Renal cortex interstitium (tissue), 11 donors: ENCODE data around the gene PPDPF. TPM values are rescaled to one million over a fixed set of nuclear protein-coding genes. Genes with fewer than 3 reads are reported as not detected.

Experiments
- DNase-seq, 11 donors: peaks; one replicate each; pipeline ENCODE4 v3.0.0-alpha.2; 2013; ENCODE audit warnings: low read depth in 9 of 11, low spot score in 4 of 11; ENCODE audit errors: extremely low read depth in 1 of 11
- polyA plus RNA-seq, 3 donors: library from polyadenylated mRNA; unstranded; fragments of 120-200 nt; gene quantifications; one replicate each; pipeline ENCODE4 v1.2.1, GENCODE V29; 2013; ENCODE audit not compliant: insufficient read length in 3 of 3

Gene PPDPF
- polyA plus RNA-seq, 3 donors, result 145 to 341 (median 332) TPM

DNA sequence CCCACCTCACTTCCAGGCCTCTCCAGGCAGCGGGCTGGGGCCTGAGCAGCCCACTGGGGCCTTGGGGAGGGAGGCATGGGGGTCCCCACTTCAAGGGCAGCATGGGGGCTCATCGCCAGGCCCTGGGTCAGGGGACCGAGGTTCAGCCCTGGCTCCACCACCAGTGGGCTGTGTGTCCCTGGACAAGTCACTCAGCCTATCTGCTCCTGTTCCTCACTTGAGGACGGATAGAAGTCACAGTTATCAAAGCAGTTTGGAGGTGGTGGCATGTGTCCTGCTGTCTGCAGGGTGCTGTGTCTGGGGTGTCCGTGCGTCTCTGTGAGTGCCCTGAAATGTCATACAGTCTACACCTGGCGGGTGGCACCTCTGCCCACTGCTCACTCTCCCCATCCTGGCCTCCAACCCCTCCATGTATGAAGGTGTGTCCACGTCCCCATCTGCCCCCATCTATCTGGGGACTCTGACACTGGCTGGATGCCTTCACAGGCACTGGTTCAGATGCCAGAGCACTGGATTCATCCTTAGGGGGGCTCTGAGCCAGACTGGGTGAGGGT is 25.3 kb upstream of the PPDPF start:
- no peak for DNase-seq

DNA sequence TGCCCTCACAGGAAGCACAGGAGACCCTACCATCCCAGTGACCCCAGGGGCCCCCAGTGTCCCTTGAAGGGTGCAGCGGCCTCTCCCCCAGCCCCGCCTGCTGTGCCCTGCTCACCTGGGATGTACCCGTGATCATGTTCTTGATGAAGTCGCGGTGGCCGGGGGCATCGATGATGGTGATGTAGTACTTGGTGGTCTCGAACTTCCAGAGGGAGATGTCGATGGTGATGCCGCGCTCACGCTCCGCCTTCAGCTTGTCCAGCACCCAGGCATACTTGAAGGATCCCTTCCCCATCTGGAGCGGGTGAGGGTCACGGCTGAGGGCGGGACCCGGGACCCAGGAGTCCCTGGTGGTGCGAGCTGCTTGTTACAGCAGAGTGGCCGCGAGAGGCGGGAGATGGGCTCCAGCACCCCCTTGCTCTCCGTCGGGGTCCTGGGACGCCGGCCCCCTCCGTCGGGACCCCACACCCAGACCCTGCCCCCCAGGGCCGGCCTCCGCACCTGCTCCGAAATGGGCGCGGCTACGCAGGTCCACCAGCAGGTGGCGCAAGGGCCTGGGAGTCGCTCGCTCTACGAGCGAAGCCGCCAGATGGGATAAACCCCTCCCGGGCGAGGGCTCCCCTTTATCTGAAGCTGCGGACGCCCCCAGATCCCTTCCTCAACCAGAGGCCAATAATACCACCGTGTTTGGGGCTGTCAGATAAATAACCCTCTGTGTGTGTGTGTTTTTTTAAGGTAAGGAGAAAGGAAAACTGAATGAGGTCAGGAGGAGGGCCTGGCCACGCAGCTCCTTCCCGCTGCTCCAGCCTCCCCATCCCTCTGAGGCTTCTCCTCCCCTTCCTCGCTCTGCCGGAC is 24.6 kb upstream of the PPDPF start:
- peak in 1 of 11 donors; percentile 32 for DNase-seq

DNA sequence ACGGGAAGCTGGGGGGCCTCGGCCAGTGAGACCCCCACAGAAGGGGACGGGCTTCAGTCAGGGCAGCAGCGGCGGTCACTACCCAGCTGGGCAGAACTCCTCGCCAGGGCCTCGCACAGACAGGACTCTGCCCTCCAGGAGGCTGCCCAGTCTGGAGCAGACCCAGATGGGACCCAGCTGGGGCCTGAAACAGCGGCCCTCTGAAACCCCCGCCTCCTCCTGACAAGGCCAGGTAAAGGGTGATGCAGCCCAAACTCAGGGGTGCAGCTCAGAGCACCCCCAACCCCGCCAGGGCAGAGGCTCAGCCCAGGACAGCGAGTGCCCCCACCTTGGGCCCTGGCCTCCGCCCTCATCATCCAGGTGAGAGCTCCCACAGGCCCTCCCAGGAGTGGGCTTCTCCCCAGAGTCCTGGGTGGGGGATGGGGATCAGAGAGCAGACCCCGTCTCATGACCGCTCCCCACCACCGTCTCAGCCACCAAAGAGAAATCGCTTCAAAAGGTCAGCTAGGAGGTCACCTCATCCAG is 23.9 kb upstream of the PPDPF start:
- DNase-seq, result no peak

DNA sequence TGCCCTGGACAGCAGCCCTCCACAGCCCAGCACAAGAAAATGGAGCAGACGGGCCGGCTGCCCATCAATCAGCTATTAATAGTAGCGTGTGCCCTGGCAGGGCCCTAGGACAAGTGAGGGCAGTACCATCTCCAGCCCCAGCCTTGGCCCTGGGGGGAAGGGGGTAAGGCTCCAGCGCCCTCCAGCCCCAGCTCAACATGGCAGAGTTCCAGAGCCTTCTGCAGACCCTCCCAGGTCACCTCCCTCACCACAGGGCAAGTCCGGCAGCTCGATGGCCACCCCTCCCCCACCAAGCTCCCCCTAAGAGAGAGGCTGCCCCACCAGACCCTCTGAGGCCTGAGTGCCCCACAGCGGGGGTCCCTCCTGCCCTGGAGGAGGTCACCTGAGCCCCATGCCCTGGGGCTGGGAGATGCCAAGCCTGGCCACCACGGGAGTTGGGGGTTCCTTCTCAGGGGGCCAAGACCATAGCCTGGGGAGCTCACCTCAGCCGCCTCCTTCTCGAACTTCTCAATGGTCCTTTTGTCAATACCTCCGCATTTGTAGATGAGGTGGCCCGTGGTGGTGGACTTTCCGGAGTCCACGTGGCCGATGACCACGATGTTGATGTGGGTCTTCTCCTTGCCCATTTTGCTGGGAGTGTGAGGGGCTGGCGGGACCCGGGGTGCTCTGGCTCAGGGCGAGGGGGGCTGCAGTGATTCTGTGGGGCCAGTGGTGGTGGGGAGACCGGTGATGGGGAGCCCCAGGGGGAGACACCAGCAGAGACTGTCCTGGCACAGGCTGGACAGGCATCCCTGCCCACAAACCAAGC is 23.2 kb upstream of the PPDPF start:
- no peak for DNase-seq

DNA sequence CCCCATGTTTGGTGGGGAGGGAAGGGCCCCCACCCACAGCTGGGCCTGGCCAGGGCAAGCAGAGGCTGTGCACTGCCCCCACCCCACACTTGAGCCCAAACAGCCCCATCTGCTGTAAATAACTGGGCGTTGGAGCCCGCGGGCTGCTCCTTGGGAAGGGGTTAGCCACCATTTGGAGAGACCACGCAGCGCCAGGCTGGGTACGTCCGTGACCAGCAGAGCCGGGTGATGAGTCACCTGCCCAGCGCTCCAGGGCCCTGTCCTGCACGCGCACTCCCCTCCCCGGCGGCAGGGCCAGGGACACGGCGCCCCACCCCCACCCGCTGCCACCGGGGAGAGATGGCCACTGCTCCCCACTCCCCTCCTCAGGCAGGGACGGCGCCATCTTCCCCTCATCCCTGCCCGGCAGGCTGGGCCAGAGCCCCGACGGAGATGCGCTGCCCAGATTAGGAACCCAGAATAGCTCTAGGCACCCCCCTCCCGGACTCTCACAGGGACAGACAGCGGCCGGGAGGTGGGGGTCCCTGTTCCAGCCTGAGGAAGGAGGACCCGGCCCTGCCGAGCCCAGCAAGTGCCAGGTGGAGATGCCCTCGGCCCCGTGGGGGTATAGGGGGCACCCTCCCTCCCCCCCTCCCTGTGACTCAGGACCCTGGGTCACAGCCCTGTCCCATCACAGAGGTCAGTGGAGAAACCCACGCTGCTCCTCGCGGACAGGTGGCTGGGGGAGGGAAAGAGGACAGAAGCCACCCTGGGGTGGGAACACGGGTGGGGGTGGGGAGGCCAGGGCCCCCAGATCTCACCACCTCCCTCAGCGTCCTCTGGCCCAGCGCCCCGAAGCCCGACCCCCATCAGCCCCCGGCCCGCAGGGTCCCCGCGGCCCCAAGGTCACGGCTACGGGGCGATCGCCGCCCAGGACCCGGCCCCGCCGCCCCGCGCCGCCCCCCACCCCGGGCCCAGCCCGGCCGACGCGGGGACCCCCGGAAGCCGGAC is 22.3 kb upstream of the PPDPF start:
- no peak for DNase-seq

DNA sequence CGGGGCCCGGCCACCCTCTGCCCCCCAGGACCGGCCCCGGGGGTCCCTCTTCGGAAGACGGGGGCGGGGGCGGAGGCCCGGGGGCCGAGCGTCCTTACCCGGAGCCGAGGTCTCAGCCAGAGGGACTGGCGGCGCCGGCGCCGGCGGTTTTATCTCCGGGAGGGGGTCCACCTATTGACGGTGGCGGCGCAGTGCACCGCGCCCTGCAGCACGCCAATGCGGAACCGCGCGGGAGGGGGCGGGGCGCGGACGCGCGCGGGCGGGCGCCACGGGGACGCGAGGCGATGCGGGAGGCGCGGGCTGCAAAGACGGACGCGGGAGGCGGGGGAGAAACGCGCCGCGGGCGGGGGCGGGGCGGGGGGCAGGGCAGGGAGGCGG is 21.6 kb upstream of the PPDPF start, which contains the start of gene EEF1A2:
EEF1A2 (minus strand) TSS at position 124 of the 378 bp plus-strand sequence. CDS start 1,320 bp downstream, outside the sequence.
- DNase-seq, result no peak

DNA sequence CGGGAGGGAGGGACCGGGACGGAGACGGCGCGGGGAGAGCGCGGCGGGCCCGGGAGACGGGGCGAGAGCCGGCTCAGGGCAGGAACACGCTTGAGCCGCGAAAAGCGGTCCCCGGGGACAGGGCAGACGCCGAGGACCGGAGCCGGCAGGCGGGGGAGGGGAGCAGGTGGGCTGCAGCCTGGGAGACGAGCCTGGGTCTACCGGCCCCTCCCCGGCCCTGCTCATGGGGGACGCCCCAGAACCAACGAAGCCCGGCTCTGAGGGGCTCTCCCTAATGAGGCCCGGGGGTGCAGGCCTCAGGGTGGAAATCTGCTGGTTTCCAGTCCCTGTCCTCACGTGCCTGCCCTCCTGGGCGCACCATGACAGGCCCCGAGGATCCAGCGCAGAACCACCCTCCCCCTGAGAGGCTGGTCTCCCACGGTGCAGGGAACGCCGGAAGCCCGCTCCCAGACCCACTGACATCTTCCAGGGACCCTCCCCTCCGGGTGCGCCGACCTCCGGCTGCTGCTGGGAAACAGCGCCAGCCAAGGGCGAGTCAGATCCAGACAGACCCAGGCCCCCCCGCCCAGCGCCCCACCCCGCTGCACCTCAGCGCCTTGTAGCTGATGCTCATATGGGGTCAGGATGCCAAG is 21.1 kb upstream of the PPDPF start:
- no peak for DNase-seq

DNA sequence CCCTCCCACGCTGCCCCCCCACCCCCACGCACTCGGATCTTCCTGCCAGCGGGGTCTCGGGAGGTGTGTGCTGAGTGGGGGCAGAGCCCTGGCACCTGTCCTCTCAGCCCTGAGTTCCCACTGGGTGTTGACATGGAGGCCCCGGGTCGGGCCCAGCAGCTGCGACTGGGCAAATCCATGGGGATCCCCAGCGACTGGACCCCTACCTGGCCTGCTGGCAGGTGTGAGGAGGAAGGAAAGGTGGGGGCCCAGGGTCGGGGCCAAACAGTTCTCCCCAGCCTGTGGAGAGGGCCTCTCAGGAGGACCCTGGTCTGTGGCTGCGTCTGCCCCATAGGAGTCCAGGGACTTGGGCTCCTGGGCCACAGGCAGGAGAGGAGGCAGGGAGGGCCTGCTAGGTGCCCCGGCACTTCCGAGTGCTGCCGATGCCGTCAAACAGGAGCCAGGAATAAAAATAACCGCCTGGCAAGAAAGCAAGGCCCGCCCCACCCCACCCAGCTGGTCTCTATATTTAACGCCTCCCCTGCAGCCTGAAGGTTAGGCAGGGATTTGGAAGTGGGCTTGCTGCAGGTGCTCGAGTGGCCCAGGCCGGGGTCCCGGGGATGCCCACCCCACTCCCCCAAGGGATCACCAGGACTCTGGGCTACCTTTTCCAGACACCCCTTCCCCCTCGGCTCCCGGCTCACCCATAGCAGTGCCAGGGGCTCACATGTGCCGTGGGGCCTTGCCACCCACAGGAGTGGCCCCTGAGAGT is 20.2 kb upstream of the PPDPF start:
- no peak for DNase-seq

DNA sequence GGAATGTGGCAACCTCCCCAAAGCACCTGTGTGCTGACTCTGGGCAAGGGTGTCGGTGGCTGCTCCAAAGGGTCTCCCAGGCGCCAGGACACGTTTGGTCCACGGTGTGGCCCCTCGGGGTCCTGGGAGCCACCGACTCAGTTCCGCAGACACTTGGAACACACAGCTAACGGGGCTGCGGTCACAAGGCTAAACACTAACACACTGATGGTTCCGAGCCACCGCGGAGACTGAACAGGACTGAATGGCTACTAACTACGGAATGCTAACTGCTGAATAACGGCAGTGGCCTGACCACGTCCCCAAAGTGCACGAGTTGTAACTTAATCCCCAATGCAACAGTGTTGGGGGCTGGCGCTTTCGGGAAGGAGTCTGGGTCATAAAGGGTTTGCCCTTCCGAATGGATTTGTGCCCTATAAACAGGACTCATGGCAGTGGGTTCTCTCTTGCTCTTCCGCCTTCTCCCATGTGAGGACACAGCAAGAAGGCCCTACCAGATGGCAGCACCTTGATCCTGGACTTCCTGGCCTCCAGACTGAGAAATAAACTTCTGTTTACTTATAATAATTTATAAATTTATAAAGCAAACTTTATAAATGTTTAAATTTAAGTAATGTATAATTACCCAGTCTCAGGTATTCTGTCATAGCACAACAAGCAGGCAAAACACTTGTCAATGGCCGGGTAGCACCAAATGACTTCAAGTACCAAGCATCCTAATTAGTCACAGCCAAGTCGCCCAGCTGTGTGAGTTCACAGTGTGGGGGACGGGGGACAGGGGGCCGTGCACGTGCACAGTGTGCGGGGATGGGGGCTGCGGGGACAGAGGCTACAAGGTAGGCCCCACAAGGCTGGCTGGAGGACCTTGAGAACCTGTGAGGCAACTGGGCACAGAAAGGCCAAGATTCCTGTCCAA is 19.4 kb upstream of the PPDPF start:
- no peak for DNase-seq

DNA sequence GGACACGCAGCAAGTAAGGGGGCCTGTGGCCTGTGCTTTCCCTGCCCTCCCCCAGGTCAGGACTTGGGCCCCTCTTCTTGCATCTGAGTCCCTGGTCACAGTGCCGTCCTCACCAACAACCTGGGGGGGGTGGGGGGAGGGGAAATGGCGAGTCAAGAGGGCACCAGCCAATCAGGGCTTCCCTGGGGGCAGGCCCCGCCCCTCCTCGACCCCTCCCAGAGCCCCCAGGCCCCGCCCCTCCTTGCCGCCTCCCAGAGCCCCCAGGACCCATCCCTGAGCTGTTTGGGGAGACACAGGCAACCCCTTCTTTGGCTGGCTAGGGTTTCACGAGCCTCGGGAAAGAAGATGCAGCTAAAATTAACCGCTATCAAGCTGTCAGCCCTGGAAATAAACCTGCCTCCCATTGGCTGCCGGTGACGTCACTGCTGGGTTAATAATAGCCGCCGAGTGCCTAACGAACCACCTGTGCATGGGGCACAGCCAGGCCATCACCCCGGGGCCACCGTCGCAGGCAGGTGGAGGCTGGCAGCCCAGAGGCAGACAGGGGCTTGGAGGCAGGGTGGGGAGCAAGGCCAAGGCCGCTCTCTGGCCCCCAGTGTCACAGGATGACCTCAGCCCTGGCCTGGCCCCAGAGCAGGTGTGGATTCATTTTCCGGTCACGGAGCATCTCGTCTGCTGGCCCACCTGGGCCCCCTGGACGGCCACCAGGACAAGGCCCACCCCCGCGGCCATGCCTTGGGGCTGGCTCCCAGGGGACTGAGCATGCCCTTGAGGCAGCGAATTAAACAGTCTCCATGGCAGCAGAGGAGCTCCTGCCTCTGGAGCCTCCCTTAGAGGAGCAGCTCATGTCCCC is 18.5 kb upstream of the PPDPF start:
- DNase-seq, result no peak

DNA sequence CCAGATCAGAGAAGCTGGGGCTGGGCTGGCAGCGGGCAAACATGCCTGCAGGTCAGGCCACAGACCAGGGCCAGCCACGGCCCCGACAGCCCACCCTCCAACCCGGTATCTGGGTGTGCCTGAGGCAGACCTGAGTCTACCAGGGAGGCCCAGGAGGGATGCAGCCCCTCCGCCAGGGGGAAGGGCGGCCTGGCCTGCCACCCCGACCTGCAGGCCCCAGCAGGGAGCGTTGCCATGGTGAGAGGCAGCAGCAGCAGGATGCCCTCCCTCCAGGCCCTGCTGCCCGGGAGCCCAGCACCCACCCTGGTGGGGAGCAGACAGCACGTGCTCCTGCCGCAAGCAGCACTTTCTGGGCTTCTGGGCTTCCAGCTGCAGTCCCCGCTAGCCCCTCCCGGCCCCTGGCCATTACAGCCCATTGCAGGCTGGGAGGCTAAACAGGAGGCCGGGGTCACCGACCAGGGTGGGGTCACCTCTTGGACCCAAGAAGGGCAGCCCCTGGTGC is 17.8 kb upstream of the PPDPF start:
- no peak for DNase-seq

DNA sequence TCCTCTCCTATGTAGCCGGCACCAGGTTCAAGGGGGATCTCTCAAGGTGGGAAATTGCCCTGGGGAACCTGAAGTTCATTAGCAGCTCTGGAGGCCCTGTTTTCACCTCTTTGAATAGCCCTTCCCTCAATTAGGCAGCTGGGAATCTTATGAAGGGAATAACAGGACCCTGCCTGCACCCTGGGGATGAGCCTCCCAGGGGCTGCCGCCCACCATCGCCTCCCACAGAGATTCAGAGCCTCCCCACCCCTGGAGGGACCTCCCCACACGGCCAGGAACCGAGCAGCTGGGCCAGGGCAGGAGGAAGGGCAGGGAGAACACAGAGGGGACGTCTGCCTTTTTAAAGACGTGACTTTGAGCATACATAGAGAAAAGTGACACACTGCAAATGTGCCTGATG is 17.0 kb upstream of the PPDPF start:
- no peak for DNase-seq

DNA sequence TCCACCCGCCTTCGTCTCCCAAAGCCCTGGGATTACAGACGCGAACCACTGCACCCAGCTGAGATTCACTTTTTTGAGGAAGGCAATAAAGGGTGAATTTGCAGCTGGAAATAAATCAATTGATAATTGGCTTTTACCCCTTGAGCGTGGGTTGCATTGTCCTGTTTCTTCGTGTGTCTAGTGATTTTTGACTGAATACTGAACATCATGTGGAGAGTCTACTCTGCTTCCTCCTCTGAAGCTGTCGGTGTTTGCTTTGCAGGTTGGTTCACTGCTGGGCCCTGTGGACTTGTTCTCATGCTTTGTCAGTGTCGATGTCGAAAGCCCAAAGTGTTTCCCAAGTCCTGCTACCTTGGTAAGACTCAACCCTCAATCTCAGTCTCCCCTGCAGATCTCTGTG is 15.9 kb upstream of the PPDPF start:
- DNase-seq, result no peak

DNA sequence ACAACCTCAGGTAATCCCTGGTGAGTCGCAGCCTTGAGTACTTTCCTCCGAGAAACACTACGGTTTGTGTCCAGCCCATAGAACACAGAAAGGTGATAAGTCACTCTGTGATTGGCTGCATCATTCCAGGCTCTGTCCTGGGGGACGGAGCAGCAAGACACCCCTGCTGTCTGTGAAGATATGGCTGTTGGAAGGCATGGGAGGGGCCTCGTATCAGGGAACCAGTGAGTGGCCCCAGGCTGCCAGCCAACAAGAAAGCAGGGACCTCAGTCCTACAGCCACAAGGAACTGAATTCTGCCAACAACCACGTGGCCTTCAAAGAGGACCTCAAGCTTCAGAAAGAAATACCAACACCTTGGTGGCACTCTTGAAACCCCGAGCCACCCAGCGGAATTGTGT is 15.3 kb upstream of the PPDPF start:
- no peak for DNase-seq

DNA sequence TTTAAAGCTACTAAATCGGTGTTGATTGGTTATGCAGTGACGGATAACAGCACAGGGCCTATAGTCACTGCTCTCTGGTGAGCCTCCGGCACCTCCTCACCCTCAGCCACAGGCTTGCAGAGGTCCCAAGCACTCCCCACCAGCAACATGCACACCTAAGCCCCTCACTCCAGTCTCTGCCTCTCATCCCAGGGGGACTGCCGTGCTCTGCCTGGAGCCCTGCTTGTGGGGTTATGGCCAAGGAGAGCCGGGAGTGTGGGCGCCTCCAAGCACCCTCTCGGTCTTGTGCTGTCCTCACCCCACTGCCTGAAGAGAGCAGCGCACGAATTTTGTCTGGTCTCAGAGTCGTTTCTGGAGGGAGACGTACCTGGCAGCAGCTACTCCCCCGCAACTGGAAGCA is 14.8 kb upstream of the PPDPF start:
- no peak for DNase-seq
